ENCODE results near the gene COLEC11.

COLEC11 gene

DNA sequence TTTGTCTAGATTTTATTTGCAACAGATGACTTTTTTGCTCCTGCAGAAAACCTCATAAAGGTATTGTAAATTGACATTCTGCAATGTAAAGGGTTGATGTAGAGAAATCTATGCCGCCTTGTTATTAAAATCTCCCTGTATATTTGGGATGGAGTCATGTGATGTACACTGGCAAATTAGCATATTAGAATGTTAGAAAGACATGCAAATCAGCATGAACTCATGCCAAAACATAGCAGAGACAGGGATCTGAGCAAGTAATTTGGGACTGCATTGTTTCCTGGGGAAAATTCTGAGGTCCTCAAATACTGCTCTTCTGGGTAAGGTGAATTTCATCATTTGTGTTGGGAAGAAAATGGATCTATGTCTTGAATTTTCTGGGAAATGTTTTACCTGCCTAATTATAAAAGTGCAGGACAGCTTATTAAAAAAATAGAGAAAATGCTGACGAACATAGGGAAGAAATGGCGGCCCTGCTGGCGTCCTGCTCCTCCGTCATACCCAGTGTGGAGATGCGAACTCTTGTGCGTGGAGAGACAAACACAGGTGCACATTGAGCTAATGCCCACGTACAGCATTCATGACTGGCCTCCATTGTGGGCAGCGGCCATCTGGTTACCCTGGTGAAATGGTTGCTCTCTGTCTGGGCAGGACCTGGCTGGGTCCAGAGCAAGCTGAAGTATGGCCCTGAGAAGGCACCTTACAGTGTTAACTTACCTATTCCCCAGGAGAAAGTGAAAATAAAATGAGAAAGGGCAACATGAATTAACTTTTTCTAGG lies 79.3 kb downstream of the COLEC11 start:
- TF ChIP-seq CTCF (IDR thresholded peaks at IDR 0.05; ENCODE audit: extremely low read depth, missing control alignments), result no peak
- no peak for DNase-seq (ENCODE audit: low spot score)

GRCh38 chr2:3675687-3676086 lies 80.8 kb downstream of the COLEC11 start:
- DNase-seq (ENCODE audit: low spot score), result no peak
- TF ChIP-seq CTCF (IDR thresholded peaks at IDR 0.05; ENCODE audit: extremely low read depth, missing control alignments), result no peak

- TF ChIP-seq CTCF (IDR thresholded peaks at IDR 0.05; ENCODE audit: extremely low read depth, missing control alignments), result no peak
- no peak for DNase-seq (ENCODE audit: low spot score)
These were observed 82.5 kb downstream of the COLEC11 start for GRCh38 chr2:3677436-3677835.

GRCh38 chr2:3678212-3678611 lies 83.3 kb downstream of the COLEC11 start:
- DNase-seq (ENCODE audit: low spot score), result no peak
- TF ChIP-seq CTCF (IDR thresholded peaks at IDR 0.05; ENCODE audit: extremely low read depth, missing control alignments), result no peak

- no peak for DNase-seq (ENCODE audit: low spot score)
- no peak for TF ChIP-seq CTCF (IDR thresholded peaks at IDR 0.05; ENCODE audit: extremely low read depth, missing control alignments)
These were observed 84.3 kb downstream of the COLEC11 start for GRCh38 chr2:3679180-3679579.

- no peak for DNase-seq (ENCODE audit: low spot score)
- TF ChIP-seq CTCF (IDR thresholded peaks at IDR 0.05; ENCODE audit: extremely low read depth, missing control alignments), result no peak
These were observed 84.9 kb downstream of the COLEC11 start for GRCh38 chr2:3679616-3680393.
